K562 (cell line): ENCODE results near the gene HOXD12. TPM values are rescaled to one million over a fixed set of nuclear protein-coding genes. Genes with fewer than 3 reads are reported as not detected.
A peak's percentile ranks its signal among the peaks of the same experiment; 100 is the strongest.

Source experiments
- CBFB ChIP-seq: sonication (generic); formaldehyde crosslinking; IDR thresholded peaks from 2 replicates; pipeline ENCODE4 v1.4.0; 2020; ENCODE audit warnings: mild to moderate bottlenecking, missing genetic modification reagents
- CBX8 ChIP-seq: fragments of 200-600 bp; sonication (generic); IDR thresholded peaks from 2 replicates; pipeline ENCODE4 v1.6.1; 2012; ENCODE audit warnings: borderline replicate concordance, mixed run types, low read depth, mild to moderate bottlenecking, moderate library complexity, mixed read lengths, low read length, control low read depth, inconsistent platforms; ENCODE audit not compliant: poor library complexity, severe bottlenecking; ENCODE audit errors: extremely low read depth
- E4F1 ChIP-seq: fragments of 250-450 bp; sonication (Bioruptor Pico); IDR thresholded peaks from 2 replicates; pipeline ENCODE4 v1.5.0; 2021; ENCODE audit warnings: mild to moderate bottlenecking, borderline replicate concordance
- HSF4 ChIP-seq: fragments of 250-450 bp; sonication (Bioruptor Pico); IDR thresholded peaks from 2 replicates; pipeline ENCODE4 v2.1.2; 2022; ENCODE audit warnings: mild to moderate bottlenecking, moderate library complexity, borderline replicate concordance
- KDM4B ChIP-seq, 2 experiments: fragments of 450-650 bp in 1 of 2; sonication (generic) in 1 of 2; IDR thresholded peaks; 2 replicates each; pipeline ENCODE4 v1.6.1; 2016 to 2017; ENCODE audit warnings: borderline replicate concordance in 2 of 2, antibody characterized with exemption in 1 of 2, low read depth in 1 of 2, mild to moderate bottlenecking in 1 of 2
- MCM3 ChIP-seq: fragments of 450-650 bp; IDR thresholded peaks from 2 replicates; pipeline ENCODE4 v1.6.1; 2016
- MECOM ChIP-seq: fragments of 250-450 bp; sonication (Bioruptor Pico); IDR thresholded peaks from 2 replicates; pipeline ENCODE4 v1.8.0; 2022; ENCODE audit warnings: inconsistent platforms
- NONO ChIP-seq, 2 experiments: fragments of 200-400 bp in 1 of 2; fragments of 450-650 bp in 1 of 2; formaldehyde crosslinking in 1 of 2; IDR thresholded peaks; 2 replicates each; pipeline ENCODE4 v1.6.1; 2017; ENCODE audit warnings: low read depth in 2 of 2, mild to moderate bottlenecking in 2 of 2, moderate library complexity in 2 of 2, low read length in 1 of 2
- NRF1 ChIP-seq, 2 experiments: fragments of 450-650 bp; IDR thresholded peaks in 1 of 2; conservative IDR thresholded peaks in 1 of 2; 2 replicates each; pipeline ENCODE4 v1.6.1; 2014; ENCODE audit warnings: mild to moderate bottlenecking in 2 of 2
- POLR2AphosphoS5 ChIP-seq: IDR thresholded peaks from 2 replicates; pipeline ENCODE4 v1.6.1; 2011; ENCODE audit warnings: mild to moderate bottlenecking, low read depth, low read length, moderate library complexity; ENCODE audit not compliant: control insufficient read depth, insufficient read depth
- RFX7 ChIP-seq: fragments of 250-450 bp; sonication (Bioruptor Pico); IDR thresholded peaks from 2 replicates; pipeline ENCODE4 v1.5.1; 2021; ENCODE audit warnings: mild to moderate bottlenecking
- SPI1 ChIP-seq: IDR thresholded peaks from 2 replicates; pipeline ENCODE4 v1.6.1; 2011; ENCODE audit warnings: low read depth, low read length, control low read depth, borderline replicate concordance
- TAF15 ChIP-seq: fragments of 200-400 bp; formaldehyde crosslinking; IDR thresholded peaks from 2 replicates; pipeline ENCODE4 v1.6.1; 2017; ENCODE audit warnings: mild to moderate bottlenecking, low read depth, low read length, moderate library complexity
- USF2 ChIP-seq: sonication (generic); formaldehyde crosslinking; IDR thresholded peaks from 2 replicates; pipeline ENCODE4 v1.5.0; 2020; ENCODE audit warnings: missing genetic modification reagents
- ZBTB12 ChIP-seq: fragments of 250-450 bp; sonication (Bioruptor Pico); IDR thresholded peaks from 2 replicates; pipeline ENCODE4 v1.4.0; 2020
- ZBTB5 ChIP-seq: fragments of 450-650 bp; IDR thresholded peaks from 2 replicates; pipeline ENCODE4 v1.6.1; 2017; ENCODE audit warnings: antibody characterized with exemption
- ZNF124 ChIP-seq: sonication (generic); formaldehyde crosslinking; IDR thresholded peaks from 2 replicates; pipeline ENCODE4 v1.8.1; 2022; ENCODE audit warnings: missing genetic modification reagents
- ZNF232 ChIP-seq: sonication (generic); formaldehyde crosslinking; IDR thresholded peaks from 2 replicates; pipeline ENCODE4 v1.8.0; 2022; ENCODE audit warnings: mild to moderate bottlenecking, missing genetic modification reagents
- ZNF75A ChIP-seq: fragments of 450-650 bp; formaldehyde crosslinking; IDR thresholded peaks from 2 replicates; pipeline ENCODE4 v1.4.0; 2020; ENCODE audit warnings: mild to moderate bottlenecking
- polyA plus RNA-seq, 8 experiments: library from polyadenylated mRNA; depleted of rRNA in 4 of 8; stranded (reverse) in 5 of 8; unstranded in 3 of 8; fragments of >200 nt; fragmentation: Nextera tagmentation in 2 of 8; fragmentation: Illumina TruSeq in 1 of 8; extraction: Ambion mirVana in 2 of 8; extraction: Trizol in 1 of 8; gene quantifications; 2 replicates each; pipeline versions ENCODE4 v1.2.1 to v1.2.3, GENCODE V29; 2011 to 2014; ENCODE audit warnings: inconsistent platforms in 1 of 8, missing spikeins in 1 of 8
- total RNA-seq, 7 experiments: library from RNA; depleted of rRNA in 6 of 7; stranded (reverse); fragments of >200 nt in 6 of 7; fragmentation: Illumina TruSeq in 2 of 7; extraction: Trizol in 2 of 7; gene quantifications; 2 replicates each; pipeline versions ENCODE4 v1.2.1 to v1.2.3, GENCODE V29; 2011 to 2021; ENCODE audit warnings: low replicate concordance in 1 of 7

The HOXD12 gene
- total and polyA plus RNA-seq, 9 of the 15 experiments (the other 6 are each of a cell fraction or from before 2014, with no cell fraction given) = not detected

- TF ChIP-seq E4F1 (CRISPR knock-in tag) (no peak), CBFB (CRISPR knock-in tag) (0 out of 2 replicates have a peak, but pooled peaks have one; percentile 51), ZBTB12 (no peak), ZNF232 (no peak; the same call in 1 of the 2 replicates), ZBTB5 (no peak), TAF15 (no peak), MCM3 (no peak), ZNF75A (CRISPR knock-in tag) (no peak), POLR2AphosphoS5 (no peak), MECOM (CRISPR knock-in tag) (no peak), RFX7 (CRISPR knock-in tag) (no peak), USF2 (no peak), KDM4B (IDR thresholded peaks at IDR 0.05; ENCODE audit: borderline replicate concordance in 2 of 2, low read depth in 1 of 2) (no peak), HSF4 (CRISPR knock-in tag) (no peak), ZNF124 (CRISPR knock-in tag) (no peak), SPI1 (0 out of 2 replicates have a peak, but pooled peaks have one; percentile 23), NONO (IDR thresholded peaks at IDR 0.05; ENCODE audit: low read depth in 2 of 2, low read length in 1 of 2) (no peak), CBX8 (no peak), NRF1 (conservative IDR thresholded peaks at IDR 0.05 in 1 of 2, IDR thresholded peaks at IDR 0.05 in 1 of 2) (peak; percentile 24 to 25; a peak in 1 of 4 replicates)
Observed at GRCh38 chr2:176140513-176141317, 41.1 kb downstream of the HOXD12 start (continued).
